ENCODE data around the gene MACC1.

Gene MACC1

GRCh38 chr7:20238194-20238753 lies 21.1 kb upstream of the MACC1 start:
- H3K36me3 ChIP-seq (ENCODE audit: insufficient read depth, low read length), result no peaks in the 10 kb centered on the region; the same call in 1 of the 2 replicates
- no peaks in the 10 kb centered on the region for H3K9me3 ChIP-seq (ENCODE audit: low read length)
- H3K9ac ChIP-seq (ENCODE audit: low read length), result peak overlapping the region; percentile 17; the same call in 1 of the 2 replicates
- H2AFZ ChIP-seq (ENCODE audit: low read length), result peak overlapping the region; percentile 45
- TF ChIP-seq EZH2 (IDR thresholded peaks at IDR 0.05; ENCODE audit: borderline replicate concordance, low read length) (no peak), CTCF (IDR thresholded peaks at IDR 0.05; ENCODE audit: low read length) (no peak)
- no peaks in the 10 kb centered on the region for H3K79me2 ChIP-seq (ENCODE audit: insufficient read depth, low read length)
- H3F3A ChIP-seq (ENCODE audit: insufficient read depth, low read length), result no peaks in the 10 kb centered on the region
- H3K4me1 ChIP-seq (ENCODE audit: insufficient read depth, low read length, severe bottlenecking), result peaks cover 60% of the 10 kb centered on the region
- H3K27ac ChIP-seq (ENCODE audit: low read depth, low read length, poor library complexity, severe bottlenecking), result peak overlapping the region; percentile 53
- no peaks in the 10 kb centered on the region for H4K20me1 ChIP-seq (ENCODE audit: insufficient read depth, low read length)
- peak overlapping the region; percentile 68 for H3K4me2 ChIP-seq (ENCODE audit: low read length)
- H3K9me2 ChIP-seq (ENCODE audit: low read depth, low read length), result no peaks in the 10 kb centered on the region
- H3K27me3 ChIP-seq (ENCODE audit: insufficient read depth, low read length), result no peaks in the 10 kb centered on the region
- H3K4me3 ChIP-seq (ENCODE audit: low read depth, low read length, poor library complexity, severe bottlenecking), result peak overlapping the region; percentile 40

GRCh38 chr7:20237464-20238193 lies 20.4 kb upstream of the MACC1 start:
- no peak for TF ChIP-seq EZH2 (IDR thresholded peaks at IDR 0.05; ENCODE audit: borderline replicate concordance, low read length)
- H3K9me3 ChIP-seq (ENCODE audit: low read length), result no peaks in the 10 kb centered on the region
- no peak overlapping the region for H3K4me3 ChIP-seq (ENCODE audit: low read depth, low read length, poor library complexity, severe bottlenecking)
- no peaks in the 10 kb centered on the region; the same call in 1 of the 2 replicates for H3K36me3 ChIP-seq (ENCODE audit: insufficient read depth, low read length)
- no peaks in the 10 kb centered on the region for H3F3A ChIP-seq (ENCODE audit: insufficient read depth, low read length)
- no peaks in the 10 kb centered on the region for H3K27me3 ChIP-seq (ENCODE audit: insufficient read depth, low read length)
- H3K9ac ChIP-seq (ENCODE audit: low read length), result no peak overlapping the region
- no peaks in the 10 kb centered on the region for H3K79me2 ChIP-seq (ENCODE audit: insufficient read depth, low read length)
- H3K4me2 ChIP-seq (ENCODE audit: low read length), result 0 out of 2 replicates have a peak overlapping the region, but pooled peaks have one; percentile 68
- no peak overlapping the region for H2AFZ ChIP-seq (ENCODE audit: low read length)
- peaks cover 60% of the 10 kb centered on the region for H3K4me1 ChIP-seq (ENCODE audit: insufficient read depth, low read length, severe bottlenecking)
- H4K20me1 ChIP-seq (ENCODE audit: insufficient read depth, low read length), result no peaks in the 10 kb centered on the region
- H3K9me2 ChIP-seq (ENCODE audit: low read depth, low read length), result no peaks in the 10 kb centered on the region
- H3K27ac ChIP-seq (ENCODE audit: low read depth, low read length, poor library complexity, severe bottlenecking), result peak overlapping the region; percentile 53

GRCh38 chr7:20236790-20237189 lies 19.6 kb upstream of the MACC1 start:
- Histone ChIP-seq H3K27ac (ENCODE audit: low read depth, low read length, poor library complexity, severe bottlenecking) (no peak overlapping the region), H3K9me2 (ENCODE audit: low read depth, low read length) (no peaks in the 10 kb centered on the region), H3F3A (ENCODE audit: insufficient read depth, low read length) (no peaks in the 10 kb centered on the region), H3K36me3 (ENCODE audit: insufficient read depth, low read length) (no peaks in the 10 kb centered on the region; the same call in 1 of the 2 replicates), H4K20me1 (ENCODE audit: insufficient read depth, low read length) (no peaks in the 10 kb centered on the region), H2AFZ (ENCODE audit: low read length) (no peak overlapping the region), H3K4me2 (ENCODE audit: low read length) (no peak overlapping the region), H3K9ac (ENCODE audit: low read length) (no peak overlapping the region), H3K79me2 (ENCODE audit: insufficient read depth, low read length) (no peaks in the 10 kb centered on the region), H3K4me1 (ENCODE audit: insufficient read depth, low read length, severe bottlenecking) (peaks cover 55% of the 10 kb centered on the region), H3K27me3 (ENCODE audit: insufficient read depth, low read length) (no peaks in the 10 kb centered on the region), H3K9me3 (ENCODE audit: low read length) (no peaks in the 10 kb centered on the region), H3K4me3 (ENCODE audit: low read depth, low read length, poor library complexity, severe bottlenecking) (no peak overlapping the region)
- TF ChIP-seq CTCF (IDR thresholded peaks at IDR 0.05; ENCODE audit: low read length) (no peak), EZH2 (IDR thresholded peaks at IDR 0.05; ENCODE audit: borderline replicate concordance, low read length) (no peak)

All from OCI-LY1 (cell line).